Gastrocnemius medialis (tissue), 4 donors: ENCODE data around the gene FSIP1. TPM values are rescaled to one million over a fixed set of nuclear protein-coding genes. Genes with fewer than 3 reads are reported as not detected.

Experiments used
- ATAC-seq, 2 donors: fragments of 150-250 bp; one replicate each; pipeline ENCODE4 v1.9.1; 2016
- DNase-seq, 2 donors: peaks; one replicate each; pipeline ENCODE4 v3.0.0-alpha.2; 2019
- H3K27ac ChIP-seq, 4 donors: fragments of 200-600 bp; sonication (generic); 1 replicate in 1 of 4; 2 replicates in 3 of 4; pipeline ENCODE4 v1.5.1; 2016 to 2018; ENCODE audit warnings: mild to moderate bottlenecking in 2 of 4, moderate library complexity in 1 of 4
- H3K27me3 ChIP-seq, 3 donors: fragments of 200-600 bp; sonication (generic) in 2 of 3; 1 replicate in 1 of 3; 2 replicates in 2 of 3; pipeline versions ENCODE4 v1.5.1 to v1.6.0; 2016 to 2019; ENCODE audit warnings: mild to moderate bottlenecking in 1 of 3, moderate library complexity in 1 of 3
- H3K36me3 ChIP-seq, 2 donors: fragments of 200-600 bp; sonication (generic) in 1 of 2; one replicate each; pipeline ENCODE4 v1.5.1; 2017 to 2018
- H3K4me1 ChIP-seq, 2 donors: fragments of 200-600 bp; sonication (generic) in 1 of 2; one replicate each; pipeline ENCODE4 v1.5.1; 2016 to 2017; ENCODE audit warnings: mild to moderate bottlenecking in 2 of 2
- H3K4me3 ChIP-seq, 4 donors: fragments of 200-600 bp; sonication (generic) in 3 of 4; 1 replicate in 1 of 4; 2 replicates in 3 of 4; pipeline ENCODE4 v1.5.1; 2016 to 2019; ENCODE audit warnings: mild to moderate bottlenecking in 2 of 4
- H3K9me3 ChIP-seq, 3 donors: fragments of 200-600 bp; sonication (generic) in 2 of 3; 1 replicate in 1 of 3; 2 replicates in 2 of 3; pipeline ENCODE4 v1.5.1; 2016 to 2019
- CTCF ChIP-seq, 5 experiments: fragments of 450-650 bp in 3 of 5; fragments of 200-600 bp in 2 of 5; sonication (generic) in 2 of 5; IDR thresholded peaks in 4 of 5; conservative IDR thresholded peaks in 1 of 5; 1 replicate in 4 of 5; 2 replicates in 1 of 5; pipeline ENCODE4 v1.5.1; 2016 to 2019; ENCODE audit warnings: antibody characterized with exemption in 5 of 5, mild to moderate bottlenecking in 3 of 5, moderate library complexity in 3 of 5
- POLR2A ChIP-seq, 2 donors: fragments of 450-650 bp; IDR thresholded peaks; one replicate each; pipeline ENCODE4 v1.6.1; 2017; ENCODE audit warnings: antibody characterized with exemption in 2 of 2, mild to moderate bottlenecking in 2 of 2, moderate library complexity in 2 of 2
- in situ Hi-C, 4 donors: fragments of 200-750 bp; cut with MboI; loops; one replicate each; pipeline versions ENCODE4 v1.15.0 to v1.8.0; 2017; ENCODE audit warnings: low sequenced_read_pairs in 4 of 4
- intact Hi-C: fragments of 100-400 bp; cut with DNase I; formaldehyde crosslinking; loops from one replicate; pipeline ENCODE4 v1.15.1; 2023; ENCODE audit warnings: low total_unique reads
- total RNA-seq, 4 donors: library from RNA; depleted of rRNA; stranded (reverse); fragments of >200 nt; gene quantifications; one replicate each; pipeline versions ENCODE4 v1.1.0 to v1.2.3, GENCODE V29; 2016

FSIP1 gene
- total RNA-seq, 4 donors from 2014 or later = 0.11 to 23.9 (median 1.0) TPM; not detected in 1

- no peaks in the 10 kb centered on the region for H3K4me1 ChIP-seq
- H3K27me3 ChIP-seq = no peaks in the 10 kb centered on the region
- no peaks in the 10 kb centered on the region for H3K9me3 ChIP-seq
- H3K27ac ChIP-seq = no peak overlapping the region
- no peak overlapping the region for H3K4me3 ChIP-seq
- intact Hi-C loops = no loop called here
- ATAC-seq (no peak), DNase-seq (no peak)
- no peaks in the 10 kb centered on the region for H3K36me3 ChIP-seq
- in situ Hi-C loops = no loop called here
- TF ChIP-seq POLR2A (IDR thresholded peaks at IDR 0.05) (no peak), CTCF (IDR thresholded peaks at IDR 0.05 in 4 of 5, conservative IDR thresholded peaks at IDR 0.05 in 1 of 5) (no peak)
Observed at GRCh38 chr15:39613861-39614260, 168.8 kb downstream of the FSIP1 start.

GRCh38 chr15:39613271-39613670 is 169.4 kb downstream of the FSIP1 start:
- H3K27ac ChIP-seq = no peak overlapping the region
- in situ Hi-C loops = no loop called here
- no peaks in the 10 kb centered on the region for H3K36me3 ChIP-seq
- DNase-seq = no peak
- ATAC-seq = no peak
- no peak for TF ChIP-seq POLR2A (IDR thresholded peaks at IDR 0.05)
- TF ChIP-seq CTCF (IDR thresholded peaks at IDR 0.05 in 4 of 5, conservative IDR thresholded peaks at IDR 0.05 in 1 of 5) = no peak
- intact Hi-C loops = no loop called here
- H3K4me3 ChIP-seq = no peak overlapping the region
- no peaks in the 10 kb centered on the region for H3K9me3 ChIP-seq
- no peaks in the 10 kb centered on the region for H3K27me3 ChIP-seq
- H3K4me1 ChIP-seq = no peaks in the 10 kb centered on the region

DNA sequence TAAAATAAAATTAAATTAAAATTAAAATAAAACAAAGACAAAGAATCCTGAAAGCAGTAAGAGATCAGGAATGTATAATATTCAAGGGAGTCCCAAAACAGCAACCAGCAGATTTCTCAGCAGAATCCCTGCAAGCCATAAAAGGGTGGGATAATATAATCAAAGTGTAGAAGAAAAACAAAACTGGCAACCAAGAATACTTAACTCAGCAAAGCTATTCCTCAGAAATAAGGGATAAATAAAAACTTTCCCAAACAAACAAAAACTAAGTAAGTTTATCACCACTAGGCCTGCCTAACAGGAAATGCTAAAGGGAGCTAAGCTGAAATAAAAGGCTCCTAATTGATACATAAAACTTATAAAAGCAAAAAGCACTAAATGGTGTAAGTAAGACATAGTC is 172.0 kb downstream of the FSIP1 start:
- Histone ChIP-seq H3K4me3 (no peak overlapping the region), H3K9me3 (no peaks in the 10 kb centered on the region), H3K27ac (no peak overlapping the region), H3K4me1 (no peaks in the 10 kb centered on the region), H3K36me3 (no peaks in the 10 kb centered on the region), H3K27me3 (no peaks in the 10 kb centered on the region)
- in situ Hi-C loops = no loop called here
- TF ChIP-seq CTCF (IDR thresholded peaks at IDR 0.05 in 4 of 5, conservative IDR thresholded peaks at IDR 0.05 in 1 of 5) (no peak), POLR2A (IDR thresholded peaks at IDR 0.05) (no peak)
- no peak for ATAC-seq
- DNase-seq = no peak
- intact Hi-C loops = no loop called here

DNA sequence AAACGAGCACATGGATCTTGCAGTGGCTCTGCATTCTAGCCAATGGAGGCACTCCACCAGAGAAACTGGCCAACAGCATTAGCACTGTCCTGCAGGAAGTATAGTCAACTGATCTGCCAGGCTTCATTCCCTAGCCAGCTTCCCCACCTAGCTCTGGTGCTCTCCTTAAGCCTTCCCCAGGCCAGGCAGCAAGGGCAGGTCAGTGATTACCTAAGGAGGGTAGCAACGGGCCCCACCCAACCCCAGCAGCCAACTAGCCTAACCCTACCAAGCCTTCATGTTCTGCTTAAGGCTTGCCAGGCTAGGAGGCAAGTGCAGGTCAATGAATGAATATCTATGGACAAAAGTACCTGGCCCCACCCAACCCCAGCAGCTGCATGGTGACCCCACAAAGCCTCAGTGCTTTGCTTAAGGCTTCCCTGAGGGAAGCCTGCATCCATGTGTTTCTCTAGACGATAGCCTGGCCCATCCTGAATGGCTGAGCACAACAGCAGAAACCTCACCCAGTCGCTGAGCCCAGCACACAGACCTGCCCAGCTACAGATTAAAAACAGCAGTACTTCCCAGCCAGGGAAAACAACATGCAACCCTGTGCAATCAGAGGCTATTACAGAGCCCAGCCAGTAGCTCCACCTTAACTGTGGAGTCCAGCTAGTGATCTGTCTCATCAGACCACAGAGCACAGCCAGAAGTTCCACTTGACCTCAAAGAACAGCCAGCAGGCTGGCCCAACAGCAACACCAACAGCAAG is 173.3 kb downstream of the FSIP1 start:
- no peak for TF ChIP-seq CTCF (IDR thresholded peaks at IDR 0.05 in 4 of 5, conservative IDR thresholded peaks at IDR 0.05 in 1 of 5)
- no peak for TF ChIP-seq POLR2A (IDR thresholded peaks at IDR 0.05)
- ATAC-seq (no peak), DNase-seq (no peak)
- intact Hi-C loops = no loop called here
- H3K27ac ChIP-seq = no peak overlapping the region
- H3K36me3 ChIP-seq = no peaks in the 10 kb centered on the region
- no peaks in the 10 kb centered on the region for H3K27me3 ChIP-seq
- in situ Hi-C loops = no loop called here
- no peaks in the 10 kb centered on the region for H3K9me3 ChIP-seq
- no peak overlapping the region for H3K4me3 ChIP-seq
- no peaks in the 10 kb centered on the region for H3K4me1 ChIP-seq
